ENCODE results near the gene SURF2.

- TF ChIP-seq CTCF (IDR thresholded peaks at IDR 0.05) (no peak), POLR2AphosphoS5 (IDR thresholded peaks at IDR 0.05) (no peak), POLR2A (IDR thresholded peaks at IDR 0.05) (no peak)
Measured at GRCh38 chr9:133390713-133391112, 34.4 kb downstream of the SURF2 start.
